IMR-90 (cell line): ENCODE data around the gene FAM53B. TPM values are rescaled to one million over a fixed set of nuclear protein-coding genes. Genes with fewer than 3 reads are reported as not detected.

Experiments
- ATAC-seq: fragments of 200-7000 bp; cut with Tn5 transposase; 2 replicates; pipeline ENCODE4 v1.9.1; 2020; ENCODE audit warnings: low read depth, mild to moderate bottlenecking, moderate library complexity
- BruUV-seq: library from RNA; stranded (reverse); fragments of 400-500 nt; replicated peaks from 2 replicates; lab custom pipeline; 2021; lab: Mats Ljungman, UMichigan
- CTCF ChIA-PET: fragments of 300-600 bp; formaldehyde crosslinking; extraction: SDS; loops from one replicate; lab custom pipeline; 2021; ENCODE audit warnings: antibody characterized with exemption; lab: Yijun Ruan, JAX
- POLR2A ChIA-PET: fragments of 300-600 bp; sonication (Branson Sonifier 250); formaldehyde crosslinking; loops from one replicate; lab custom pipeline; 2022; ENCODE audit warnings: antibody characterized with exemption; ENCODE audit not compliant: unreplicated experiment; lab: Charles Lee
- DNase-seq: peaks from one replicate; pipeline ENCODE4 v3.0.0; 2013
- H2AFZ ChIP-seq: replicated peaks from 2 replicates; pipeline ENCODE3; 2013; ENCODE audit warnings: low read length, mild to moderate bottlenecking; ENCODE audit not compliant: poor library complexity
- H2AK5ac ChIP-seq: 2 replicates; pipeline ENCODE4 v1.6.1; 2013; ENCODE audit warnings: low read depth, low read length, inconsistent platforms
- H2AK9ac ChIP-seq: replicated peaks from 2 replicates; pipeline ENCODE3; 2013; ENCODE audit warnings: mild to moderate bottlenecking, low read depth, low read length, moderate library complexity; ENCODE audit not compliant: poor library complexity
- H2BK120ac ChIP-seq: 2 replicates; pipeline ENCODE4 v1.6.1; 2013; ENCODE audit warnings: low read depth, low read length, inconsistent platforms
- H2BK15ac ChIP-seq: 3 replicates; pipeline ENCODE4 v1.6.1; 2013; ENCODE audit warnings: low read depth, low read length, inconsistent platforms
- H2BK20ac ChIP-seq: 2 replicates; pipeline ENCODE4 v1.6.1; 2013; ENCODE audit warnings: low read depth, mild to moderate bottlenecking, inconsistent platforms, low read length, moderate library complexity
- H2BK5ac ChIP-seq: 2 replicates; pipeline ENCODE4 v1.6.1; 2013; ENCODE audit warnings: mild to moderate bottlenecking, low read depth, low read length, inconsistent platforms; ENCODE audit not compliant: poor library complexity, severe bottlenecking
- H3K14ac ChIP-seq: replicated peaks from 2 replicates; pipeline ENCODE4 v1.6.1; 2013; ENCODE audit warnings: low read depth, low read length, inconsistent platforms
- H3K18ac ChIP-seq: 2 replicates; pipeline ENCODE4 v1.6.1; 2013; ENCODE audit warnings: low read depth, low read length, control low read depth
- H3K23ac ChIP-seq: 2 replicates; pipeline ENCODE4 v1.6.1; 2013; ENCODE audit warnings: low read depth, low read length, inconsistent platforms
- H3K27ac ChIP-seq: 2 replicates; pipeline ENCODE4 v1.5.1; 2013; ENCODE audit warnings: mild to moderate bottlenecking, control low read depth, low read length; ENCODE audit not compliant: insufficient read depth
- H3K27me3 ChIP-seq: 2 replicates; pipeline ENCODE4 v1.6.1; 2013; ENCODE audit warnings: low read length; ENCODE audit not compliant: control insufficient read depth, insufficient read depth
- H3K36me3 ChIP-seq: 2 replicates; pipeline ENCODE4 v1.6.1; 2013; ENCODE audit warnings: low read length, mixed read lengths; ENCODE audit not compliant: control insufficient read depth, insufficient read depth
- H3K4ac ChIP-seq: 2 replicates; pipeline ENCODE4 v1.6.1; 2013; ENCODE audit warnings: low read depth, low read length, inconsistent platforms
- H3K4me1 ChIP-seq: 2 replicates; pipeline ENCODE4 v1.6.1; 2013; ENCODE audit warnings: low read length, mixed read lengths; ENCODE audit not compliant: control insufficient read depth, insufficient read depth
- H3K4me2 ChIP-seq: 2 replicates; pipeline ENCODE4 v1.6.1; 2013; ENCODE audit warnings: low read depth, mild to moderate bottlenecking, control low read depth, low read length, moderate library complexity
- H3K4me3 ChIP-seq: 2 replicates; pipeline ENCODE4 v1.5.1; 2013; ENCODE audit warnings: low read depth, mild to moderate bottlenecking, control low read depth, low read length, moderate library complexity; ENCODE audit not compliant: insufficient read depth
- H3K56ac ChIP-seq: 2 replicates; pipeline ENCODE4 v1.6.1; 2013; ENCODE audit warnings: low read length, inconsistent platforms; ENCODE audit not compliant: insufficient read depth; ENCODE audit errors: extremely low read depth
- H3K79me1 ChIP-seq, 2 experiments: 2 replicates each; pipeline ENCODE4 v1.6.1; 2013; ENCODE audit warnings: low read length in 2 of 2, inconsistent platforms in 1 of 2, low read depth in 1 of 2
- H3K9ac ChIP-seq: 2 replicates; pipeline ENCODE4 v1.6.1; 2013; ENCODE audit warnings: low read depth, low read length, control low read depth
- H3K9me1 ChIP-seq: 2 replicates; pipeline ENCODE4 v1.6.1; 2013; ENCODE audit warnings: low read length, inconsistent platforms; ENCODE audit not compliant: insufficient read depth
- H3K9me3 ChIP-seq: 2 replicates; pipeline ENCODE4 v1.6.1; 2013; ENCODE audit warnings: low read length; ENCODE audit not compliant: control insufficient read depth, insufficient read depth
- H4K20me1 ChIP-seq: 2 replicates; pipeline ENCODE4 v1.6.1; 2013; ENCODE audit warnings: low read length, inconsistent platforms; ENCODE audit not compliant: insufficient read depth
- H4K5ac ChIP-seq: 2 replicates; pipeline ENCODE4 v1.6.1; 2013; ENCODE audit warnings: mild to moderate bottlenecking, low read depth, low read length, control low read depth
- H4K8ac ChIP-seq, 2 experiments: 2 replicates each; pipeline ENCODE4 v1.6.1; 2013; ENCODE audit warnings: low read depth in 2 of 2, low read length in 2 of 2, control low read depth in 1 of 2, inconsistent platforms in 1 of 2
- H4K91ac ChIP-seq: 2 replicates; pipeline ENCODE4 v1.6.1; 2013; ENCODE audit warnings: low read depth, low read length, inconsistent platforms; ENCODE audit not compliant: insufficient read depth
- BHLHE40 ChIP-seq: fragments of 150-350 bp; IDR thresholded peaks from 2 replicates; pipeline ENCODE4 v1.6.1; 2016; ENCODE audit warnings: mild to moderate bottlenecking, low read depth, low read length
- CEBPB ChIP-seq: IDR thresholded peaks from 2 replicates; pipeline ENCODE4 v1.6.1; 2012; ENCODE audit warnings: low read depth, low read length, improper control_type of control experiment
- FOS ChIP-seq: fragments of 150-350 bp; IDR thresholded peaks from 2 replicates; pipeline ENCODE4 v1.6.1; 2016; ENCODE audit warnings: low read depth, low read length
- MAFK ChIP-seq: IDR thresholded peaks from 2 replicates; pipeline ENCODE4 v1.6.1; 2012; ENCODE audit warnings: low read depth, low read length, improper control_type of control experiment
- MAZ ChIP-seq: IDR thresholded peaks from 2 replicates; pipeline ENCODE4 v1.6.1; 2012; ENCODE audit warnings: low read depth, mild to moderate bottlenecking, low read length, improper control_type of control experiment, moderate library complexity, borderline replicate concordance
- MXI1 ChIP-seq: IDR thresholded peaks from 2 replicates; pipeline ENCODE4 v1.6.1; 2012; ENCODE audit warnings: low read depth, mild to moderate bottlenecking, low read length, moderate library complexity, borderline replicate concordance
- NFE2L2 ChIP-seq: fragments of 150-350 bp; IDR thresholded peaks from 2 replicates; pipeline ENCODE4 v1.6.1; 2016; ENCODE audit warnings: low read depth, mild to moderate bottlenecking, low read length
- RAD21 ChIP-seq: IDR thresholded peaks from 2 replicates; pipeline ENCODE4 v1.6.1; 2012; ENCODE audit warnings: low read length, improper control_type of control experiment
- RCOR1 ChIP-seq: IDR thresholded peaks from 2 replicates; pipeline ENCODE4 v1.6.1; 2012; ENCODE audit warnings: mild to moderate bottlenecking, low read length, improper control_type of control experiment; ENCODE audit not compliant: insufficient replicate concordance
- RFX5 ChIP-seq: IDR thresholded peaks from 2 replicates; pipeline ENCODE4 v1.8.0; 2012; ENCODE audit warnings: low read depth, mild to moderate bottlenecking, low read length, moderate library complexity
- SMC3 ChIP-seq: fragments of 150-350 bp; IDR thresholded peaks from 2 replicates; pipeline ENCODE4 v1.6.1; 2016; ENCODE audit warnings: low read depth, mild to moderate bottlenecking, antibody characterized with exemption, low read length, moderate library complexity
- WGBS, 2 experiments: methylation state at CpG; one replicate each; pipeline versions ENCODE4 v1.1.5 to v1.1.7; 2013; ENCODE audit warnings: missing lambda C conversion rate in 2 of 2; ENCODE audit not compliant: insufficient read length in 1 of 2; ENCODE audit errors: extremely low coverage in 2 of 2; 5-methylcytosine and 5-hydroxymethylcytosine counted together
- dilution Hi-C: fragments of 300-500 bp; cut with HindIII; formaldehyde crosslinking; loops from one replicate; pipeline ENCODE4 v1.14.3; 2018; ENCODE audit warnings: low sequenced_read_pairs; ENCODE audit not compliant: unreplicated experiment
- in situ Hi-C: fragments of 300-500 bp; cut with MboI; formaldehyde crosslinking; loops from 3 replicates; pipeline ENCODE4 v1.14.3; 2019; ENCODE audit warnings: low sequenced_read_pairs, inconsistent platforms, mixed read lengths
- intact Hi-C: fragments of 100-400 bp; cut with micrococcal nuclease; formaldehyde crosslinking; loops from 2 replicates; pipeline ENCODE4 v1.10.0; 2022
- polyA plus RNA-seq, 3 experiments: library from polyadenylated mRNA; depleted of rRNA; stranded (reverse); fragments of >200 nt; gene quantifications; 2 replicates each; pipeline ENCODE4 v1.2.3, GENCODE V29; 2012; ENCODE audit warnings: low replicate concordance in 1 of 3
- total RNA-seq: library from RNA; depleted of rRNA; stranded (reverse); fragments of >200 nt; gene quantifications from 2 replicates; pipeline ENCODE4 v1.2.3, GENCODE V29; 2012
- TF ChIP-seq, protein P1 (sequence below): fragments of 150-350 bp; IDR thresholded peaks from 2 replicates; pipeline ENCODE4 v1.6.1; 2016; ENCODE audit warnings: low read depth, mild to moderate bottlenecking, low read length, moderate library complexity, borderline replicate concordance
- TF ChIP-seq, protein P2 (sequence below): conservative IDR thresholded peaks from 2 replicates; pipeline ENCODE4 v1.5.1; 2012; ENCODE audit warnings: mild to moderate bottlenecking, low read depth, low read length, improper control_type of control experiment
- TF ChIP-seq, protein P3 (sequence below): fragments of 150-350 bp; IDR thresholded peaks from 2 replicates; pipeline ENCODE4 v1.6.1; 2017; ENCODE audit warnings: mild to moderate bottlenecking, antibody characterized with exemption, low read length, low read depth

The FAM53B gene
- total and polyA plus RNA-seq, 2 of the 4 experiments (the other 2 are of a cell fraction), result 3.8 to 5.7 TPM

DNA sequence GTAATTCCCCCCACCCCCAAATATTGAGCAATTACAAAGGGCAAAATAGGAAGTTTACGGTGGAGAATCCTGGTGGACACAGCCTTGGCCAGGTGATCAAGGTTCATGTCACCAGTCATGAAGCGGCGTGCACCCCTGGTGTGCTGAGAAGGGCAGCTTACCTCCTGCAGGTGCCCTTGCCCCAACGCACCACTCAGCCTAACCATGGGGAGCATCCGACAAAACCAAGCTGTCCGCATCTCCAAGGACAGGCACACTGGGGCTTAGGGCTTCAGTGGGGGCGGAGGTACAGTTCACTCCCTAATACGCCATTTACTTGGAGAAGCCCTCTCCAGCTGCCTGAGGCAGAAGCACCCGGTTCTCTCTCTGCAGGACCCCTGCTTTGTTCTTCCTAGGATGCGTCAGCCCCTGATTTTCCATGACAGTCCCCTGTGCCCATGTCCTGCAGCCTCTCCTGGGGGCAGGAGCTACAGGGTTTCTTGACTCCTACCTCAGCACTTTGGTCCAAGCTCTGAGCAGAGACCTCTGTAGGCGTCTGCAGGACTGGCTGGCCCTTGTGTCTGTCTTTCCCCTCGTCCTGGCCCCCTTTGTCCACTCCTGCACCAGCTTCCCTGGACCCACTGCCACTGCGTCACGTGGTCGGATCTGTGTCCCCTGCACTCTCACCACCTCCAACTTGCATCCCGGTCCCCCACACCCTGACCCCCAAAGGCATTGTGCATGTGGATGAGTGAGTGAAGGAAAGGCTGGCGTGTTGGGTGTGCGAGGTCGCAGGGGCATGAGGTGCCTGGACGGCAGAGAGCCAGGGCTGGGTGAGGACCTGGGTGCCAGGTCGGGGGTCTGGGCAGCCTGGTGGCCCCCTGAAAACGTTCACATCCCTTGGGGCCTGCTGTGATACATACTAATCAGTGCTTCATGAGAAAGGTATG is 168.8 kb downstream of the FAM53B start:
- Histone ChIP-seq H3K4me1 (no peaks in the 10 kb centered on the region), H3K79me1 (no peaks in the 10 kb centered on the region), H4K20me1 (no peaks in the 10 kb centered on the region), H4K91ac (no peak overlapping the region), H2BK120ac (no peak overlapping the region), H3K23ac (no peak overlapping the region), H2BK5ac (no peak overlapping the region), H3K9ac (no peak overlapping the region), H2AK5ac (no peak overlapping the region), H3K4me3 (no peak overlapping the region), H3K14ac (no peak overlapping the region), H3K27me3 (peaks cover 15% of the 10 kb centered on the region), H3K56ac (no peak overlapping the region), H3K9me3 (no peaks in the 10 kb centered on the region), H4K5ac (no peak overlapping the region), H3K9me1 (no peaks in the 10 kb centered on the region), H4K8ac (no peak overlapping the region), H3K27ac (no peak overlapping the region), H2BK20ac (no peak overlapping the region), H3K4me2 (no peak overlapping the region), H3K36me3 (no peaks in the 10 kb centered on the region), H2BK15ac (no peak overlapping the region), H3K18ac (no peak overlapping the region), H2AK9ac (no peak overlapping the region), H3K4ac (no peak overlapping the region), H2AFZ (no peak overlapping the region)
- ChIA-PET POLR2A (no interaction called here), CTCF (no interaction called here)
- DNase-seq (no peak), ATAC-seq (no peak)
- dilution Hi-C loops (no loop called here), intact Hi-C loops (no loop called here), in situ Hi-C loops (no loop called here)
- BruUV-seq, result no TSS peak
- WGBS, 2 experiments, result 45% methylated on average over 6 of the region's 22 CpGs; no CpG with 5 or more reads in 1 of the 2 experiments
- TF ChIP-seq RFX5 (no peak), RAD21 (no peak), RCOR1 (no peak), MXI1 (no peak), FOS (no peak), BHLHE40 (no peak), MAZ (no peak), SMC3 (no peak), CEBPB (no peak), NFE2L2 (no peak), MAFK (no peak)
- TF ChIP-seq, protein P1, sequence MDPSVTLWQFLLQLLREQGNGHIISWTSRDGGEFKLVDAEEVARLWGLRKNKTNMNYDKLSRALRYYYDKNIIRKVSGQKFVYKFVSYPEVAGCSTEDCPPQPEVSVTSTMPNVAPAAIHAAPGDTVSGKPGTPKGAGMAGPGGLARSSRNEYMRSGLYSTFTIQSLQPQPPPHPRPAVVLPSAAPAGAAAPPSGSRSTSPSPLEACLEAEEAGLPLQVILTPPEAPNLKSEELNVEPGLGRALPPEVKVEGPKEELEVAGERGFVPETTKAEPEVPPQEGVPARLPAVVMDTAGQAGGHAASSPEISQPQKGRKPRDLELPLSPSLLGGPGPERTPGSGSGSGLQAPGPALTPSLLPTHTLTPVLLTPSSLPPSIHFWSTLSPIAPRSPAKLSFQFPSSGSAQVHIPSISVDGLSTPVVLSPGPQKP, result no peak
- TF ChIP-seq, protein P2, sequence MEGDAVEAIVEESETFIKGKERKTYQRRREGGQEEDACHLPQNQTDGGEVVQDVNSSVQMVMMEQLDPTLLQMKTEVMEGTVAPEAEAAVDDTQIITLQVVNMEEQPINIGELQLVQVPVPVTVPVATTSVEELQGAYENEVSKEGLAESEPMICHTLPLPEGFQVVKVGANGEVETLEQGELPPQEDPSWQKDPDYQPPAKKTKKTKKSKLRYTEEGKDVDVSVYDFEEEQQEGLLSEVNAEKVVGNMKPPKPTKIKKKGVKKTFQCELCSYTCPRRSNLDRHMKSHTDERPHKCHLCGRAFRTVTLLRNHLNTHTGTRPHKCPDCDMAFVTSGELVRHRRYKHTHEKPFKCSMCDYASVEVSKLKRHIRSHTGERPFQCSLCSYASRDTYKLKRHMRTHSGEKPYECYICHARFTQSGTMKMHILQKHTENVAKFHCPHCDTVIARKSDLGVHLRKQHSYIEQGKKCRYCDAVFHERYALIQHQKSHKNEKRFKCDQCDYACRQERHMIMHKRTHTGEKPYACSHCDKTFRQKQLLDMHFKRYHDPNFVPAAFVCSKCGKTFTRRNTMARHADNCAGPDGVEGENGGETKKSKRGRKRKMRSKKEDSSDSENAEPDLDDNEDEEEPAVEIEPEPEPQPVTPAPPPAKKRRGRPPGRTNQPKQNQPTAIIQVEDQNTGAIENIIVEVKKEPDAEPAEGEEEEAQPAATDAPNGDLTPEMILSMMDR, result no peak
- TF ChIP-seq, protein P3, sequence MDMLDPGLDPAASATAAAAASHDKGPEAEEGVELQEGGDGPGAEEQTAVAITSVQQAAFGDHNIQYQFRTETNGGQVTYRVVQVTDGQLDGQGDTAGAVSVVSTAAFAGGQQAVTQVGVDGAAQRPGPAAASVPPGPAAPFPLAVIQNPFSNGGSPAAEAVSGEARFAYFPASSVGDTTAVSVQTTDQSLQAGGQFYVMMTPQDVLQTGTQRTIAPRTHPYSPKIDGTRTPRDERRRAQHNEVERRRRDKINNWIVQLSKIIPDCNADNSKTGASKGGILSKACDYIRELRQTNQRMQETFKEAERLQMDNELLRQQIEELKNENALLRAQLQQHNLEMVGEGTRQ, result no peak
